GM12801 (cell line): ENCODE measurements around the gene CDKAL1.

ENCODE experiments used
- TF ChIP-seq, protein P1 (sequence below): IDR thresholded peaks from one replicate; pipeline ENCODE4 v1.5.1; 2011; ENCODE audit warnings: control low read depth; ENCODE audit not compliant: insufficient read length; ENCODE audit errors: extremely low read depth

The CDKAL1 gene

DNA sequence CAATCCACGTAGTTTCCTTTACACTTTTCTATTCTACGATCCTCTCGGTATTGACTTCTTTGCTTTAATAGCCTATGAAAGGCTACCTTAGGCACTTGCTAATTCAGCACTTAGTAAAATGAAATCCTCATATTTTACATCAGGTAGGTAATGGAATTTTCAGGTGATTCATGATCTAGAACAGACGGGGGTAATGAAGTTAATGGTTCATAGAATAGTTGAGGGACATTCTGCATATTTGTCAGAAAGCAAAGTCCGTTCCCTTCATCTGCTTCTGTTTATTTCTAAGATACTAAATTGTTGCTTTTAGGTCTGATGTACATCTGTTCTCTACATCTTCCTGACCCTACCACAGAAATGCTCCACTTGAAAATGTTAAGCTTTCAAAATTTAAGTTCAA lies 431.7 kb downstream of the CDKAL1 start:
- TF ChIP-seq, protein P1, sequence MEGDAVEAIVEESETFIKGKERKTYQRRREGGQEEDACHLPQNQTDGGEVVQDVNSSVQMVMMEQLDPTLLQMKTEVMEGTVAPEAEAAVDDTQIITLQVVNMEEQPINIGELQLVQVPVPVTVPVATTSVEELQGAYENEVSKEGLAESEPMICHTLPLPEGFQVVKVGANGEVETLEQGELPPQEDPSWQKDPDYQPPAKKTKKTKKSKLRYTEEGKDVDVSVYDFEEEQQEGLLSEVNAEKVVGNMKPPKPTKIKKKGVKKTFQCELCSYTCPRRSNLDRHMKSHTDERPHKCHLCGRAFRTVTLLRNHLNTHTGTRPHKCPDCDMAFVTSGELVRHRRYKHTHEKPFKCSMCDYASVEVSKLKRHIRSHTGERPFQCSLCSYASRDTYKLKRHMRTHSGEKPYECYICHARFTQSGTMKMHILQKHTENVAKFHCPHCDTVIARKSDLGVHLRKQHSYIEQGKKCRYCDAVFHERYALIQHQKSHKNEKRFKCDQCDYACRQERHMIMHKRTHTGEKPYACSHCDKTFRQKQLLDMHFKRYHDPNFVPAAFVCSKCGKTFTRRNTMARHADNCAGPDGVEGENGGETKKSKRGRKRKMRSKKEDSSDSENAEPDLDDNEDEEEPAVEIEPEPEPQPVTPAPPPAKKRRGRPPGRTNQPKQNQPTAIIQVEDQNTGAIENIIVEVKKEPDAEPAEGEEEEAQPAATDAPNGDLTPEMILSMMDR, result no peak

DNA sequence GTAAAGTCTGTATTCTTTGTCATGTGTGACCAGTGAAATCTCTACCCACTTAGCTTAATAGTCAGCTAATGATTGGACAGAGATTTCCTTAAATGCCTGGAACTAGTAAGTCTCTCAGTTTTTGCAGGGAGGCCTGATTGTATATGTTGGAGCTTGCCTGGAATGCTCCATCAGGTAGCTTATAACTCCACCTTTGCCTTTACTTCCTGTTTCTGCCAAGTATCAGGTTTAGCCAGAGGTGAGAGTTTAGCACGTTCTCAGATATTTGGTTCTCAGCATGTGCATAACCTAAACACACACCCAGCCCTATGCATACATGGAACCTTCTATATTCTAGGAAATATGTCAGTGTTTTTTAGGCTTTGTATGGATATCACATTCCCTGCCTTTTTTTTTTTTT lies 435.3 kb downstream of the CDKAL1 start:
- TF ChIP-seq, protein P1, result no peak

DNA sequence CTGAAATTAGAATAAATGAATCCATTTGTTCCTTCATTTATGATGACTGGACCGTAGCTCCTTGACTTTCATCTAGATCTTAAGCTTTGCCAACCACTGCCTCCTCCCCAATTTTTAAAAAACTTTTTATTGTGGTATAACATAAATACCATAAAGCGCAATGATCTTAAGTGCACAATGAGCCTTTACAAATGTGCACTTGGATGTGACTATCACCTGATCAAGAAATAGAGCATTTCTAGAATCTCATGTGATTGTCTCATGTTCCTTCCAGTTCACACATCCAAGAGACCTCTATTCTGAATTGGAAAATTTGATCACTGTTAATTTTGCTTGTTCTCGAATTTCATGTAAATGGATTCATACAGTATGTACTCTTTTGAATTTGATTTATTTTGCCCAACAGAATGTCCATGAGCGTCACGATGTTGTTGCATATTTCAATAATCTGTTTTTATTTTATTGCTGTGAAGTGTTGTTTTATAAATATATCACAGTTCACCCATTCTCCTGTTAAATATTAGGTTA lies 442.2 kb downstream of the CDKAL1 start:
- TF ChIP-seq, protein P1, result no peak

DNA sequence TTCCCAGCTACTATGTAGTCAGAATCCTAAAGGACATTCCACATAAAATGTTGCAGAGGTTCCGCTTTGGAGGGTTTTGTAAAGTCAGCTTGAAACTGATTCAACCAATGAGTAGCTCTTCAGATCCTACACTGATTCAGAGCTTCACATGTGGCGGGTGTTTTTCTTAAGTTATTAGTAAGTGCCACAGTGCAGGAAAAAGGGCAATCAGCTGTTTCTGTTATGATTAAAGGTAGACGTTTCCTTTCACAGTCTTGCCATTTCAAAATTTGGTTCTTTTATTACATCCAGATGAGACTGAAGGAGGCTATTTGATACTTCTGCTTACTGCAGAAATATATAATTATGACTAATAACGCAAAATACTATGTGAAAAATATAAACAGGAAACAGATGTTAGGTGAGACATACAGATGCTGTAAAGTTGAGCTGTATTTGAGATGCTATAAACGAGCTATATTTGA lies 443.9 kb downstream of the CDKAL1 start:
- TF ChIP-seq, protein P1, result no peak

DNA sequence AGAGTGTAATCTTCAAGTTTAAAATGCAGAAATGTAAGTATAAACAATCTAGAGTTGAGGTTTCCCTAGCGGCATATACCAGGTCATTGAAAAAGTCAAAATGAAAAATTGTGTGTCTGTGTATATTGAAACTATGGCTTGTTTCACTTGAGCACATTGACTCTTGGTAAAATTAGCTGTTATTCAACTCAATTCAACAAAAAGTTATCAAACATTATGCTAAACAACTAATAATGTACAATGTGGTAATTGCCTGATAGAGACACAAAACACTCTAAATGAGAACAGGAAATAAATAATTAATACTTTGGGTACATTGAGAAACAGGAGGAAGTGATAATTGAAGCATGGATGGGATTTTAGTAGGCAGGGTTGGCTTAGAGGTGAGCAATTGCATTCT lies 444.8 kb downstream of the CDKAL1 start:
- TF ChIP-seq, protein P1, result no peak

- TF ChIP-seq, protein P1, result no peak
Observed at GRCh38 chr6:20983961-20984360, 449.7 kb downstream of the CDKAL1 start.

- TF ChIP-seq, protein P1, result no peak
Observed at GRCh38 chr6:20985821-20986220, 451.6 kb downstream of the CDKAL1 start.

GRCh38 chr6:20991910-20992309 lies 457.7 kb downstream of the CDKAL1 start:
- TF ChIP-seq, protein P1, result no peak
